Sigmoid colon (tissue), 7 donors: Measurements from ENCODE around the gene TMEM119. TPM values are rescaled to one million over a fixed set of nuclear protein-coding genes. Genes with fewer than 3 reads are reported as not detected.
A peak's percentile ranks its signal among the peaks of the same experiment; 100 is the strongest.

Experiments used
- DNase-seq: peaks from one replicate; pipeline ENCODE4 v3.0.0-alpha.2; 2019
- H3K27ac ChIP-seq, 4 donors: fragments of 200-600 bp; sonication (generic); one replicate each; pipeline ENCODE4 v1.5.1; 2016 to 2019; ENCODE audit warnings: mild to moderate bottlenecking in 1 of 4
- H3K27me3 ChIP-seq, 3 donors: fragments of 200-600 bp; sonication (generic); one replicate each; pipeline ENCODE4 v1.5.1; 2019; ENCODE audit warnings: mild to moderate bottlenecking in 1 of 3
- H3K36me3 ChIP-seq, 4 donors: fragments of 200-600 bp; sonication (generic); one replicate each; pipeline ENCODE4 v1.5.1; 2016 to 2019
- H3K4me1 ChIP-seq, 4 donors: fragments of 200-600 bp; sonication (generic); one replicate each; pipeline ENCODE4 v1.5.1; 2017 to 2019
- H3K4me3 ChIP-seq, 4 donors: fragments of 200-600 bp; sonication (generic); one replicate each; pipeline ENCODE4 v1.5.1; 2017 to 2019; ENCODE audit warnings: mild to moderate bottlenecking in 2 of 4, moderate library complexity in 1 of 4
- H3K9me3 ChIP-seq, 4 donors: fragments of 200-600 bp in 3 of 4; sonication (generic) in 3 of 4; one replicate each; pipeline versions ENCODE4 v1.5.1 to v1.6.1; 2013 to 2019
- CTCF ChIP-seq, 4 experiments: fragments of 450-650 bp in 3 of 4; fragments of 200-600 bp in 1 of 4; IDR thresholded peaks; one replicate each; pipeline ENCODE4 v1.5.1; 2016 to 2019; ENCODE audit warnings: antibody characterized with exemption in 4 of 4, mild to moderate bottlenecking in 3 of 4, moderate library complexity in 2 of 4
- EP300 ChIP-seq, 4 donors: sonication (generic); formaldehyde crosslinking; IDR thresholded peaks; one replicate each; pipeline ENCODE4 v1.6.1; 2017; ENCODE audit warnings: antibody characterized with exemption in 4 of 4
- POLR2A ChIP-seq, 2 donors: fragments of 450-650 bp; IDR thresholded peaks; one replicate each; pipeline ENCODE4 v1.6.1; 2016; ENCODE audit warnings: antibody characterized with exemption in 2 of 2, mild to moderate bottlenecking in 2 of 2, moderate library complexity in 2 of 2
- POLR2AphosphoS5 ChIP-seq, 4 donors: sonication (generic); formaldehyde crosslinking; IDR thresholded peaks; one replicate each; pipeline ENCODE4 v1.6.1; 2017; ENCODE audit warnings: antibody characterized with exemption in 4 of 4
- WGBS, 2 donors: extraction: QIAGEN DNeasy Blood & Tissue Kit; methylation state at CpG; one replicate each; pipeline ENCODE4 v1.1.7; 2013; 5-methylcytosine and 5-hydroxymethylcytosine counted together
- intact Hi-C: fragments of 100-400 bp; cut with DNase I; formaldehyde crosslinking; loops from one replicate; pipeline ENCODE4 v1.15.1; 2023
- polyA plus RNA-seq, 3 donors: library from polyadenylated mRNA; stranded (reverse); fragments of 200-250 nt; gene quantifications; one replicate each; pipeline ENCODE4 v1.2.3, GENCODE V29; 2013
- total RNA-seq, 4 donors: library from RNA; depleted of rRNA; stranded (reverse); fragments of >200 nt; gene quantifications; one replicate each; pipeline ENCODE4 v1.1.0, GENCODE V29; 2016
- donor health status: healthy with polysubstance abuse.
- donor health status: Bipolar disorder and iron deficiency.
- donor health status: healthy.

Gene TMEM119
- total and polyA plus RNA-seq, 7 donors = 0.95 to 16.9 (median 6.3) TPM

- Histone ChIP-seq H3K27me3 (no peaks in the 10 kb centered on the region), H3K4me1 (no peaks in the 10 kb centered on the region), H3K4me3 (peak overlapping the region in 1 of 4 donors; percentile 5), H3K9me3 (no peaks in the 10 kb centered on the region), H3K27ac (no peak overlapping the region), H3K36me3 (no peaks in the 10 kb centered on the region)
- TF ChIP-seq POLR2AphosphoS5 (IDR thresholded peaks at IDR 0.05) (no peak), CTCF (IDR thresholded peaks at IDR 0.05) (no peak), EP300 (IDR thresholded peaks at IDR 0.05) (no peak), POLR2A (IDR thresholded peaks at IDR 0.05) (no peak)
- DNase-seq = no peak
- WGBS, 2 donors = 72 to 79% methylated on average over 17 of the region's 17 CpGs
- intact Hi-C loops = no loop called here
Measured at GRCh38 chr12:108595711-108596647, 1.9 kb downstream of the TMEM119 start.

GRCh38 chr12:108594960-108595710 is 2.7 kb downstream of the TMEM119 start:
- no peak for DNase-seq
- 91 to 92% methylated on average over 7 of the region's 7 CpGs for WGBS, 2 donors
- intact Hi-C loops = no loop called here
- no peaks in the 10 kb centered on the region for H3K27me3 ChIP-seq
- no peak overlapping the region for H3K27ac ChIP-seq
- no peaks in the 10 kb centered on the region for H3K36me3 ChIP-seq
- H3K9me3 ChIP-seq = no peaks in the 10 kb centered on the region
- TF ChIP-seq POLR2A (IDR thresholded peaks at IDR 0.05) (no peak), EP300 (IDR thresholded peaks at IDR 0.05) (no peak), CTCF (IDR thresholded peaks at IDR 0.05) (no peak), POLR2AphosphoS5 (IDR thresholded peaks at IDR 0.05) (no peak)
- no peaks in the 10 kb centered on the region for H3K4me1 ChIP-seq
- no peak overlapping the region for H3K4me3 ChIP-seq

- Histone ChIP-seq H3K4me3 (no peak overlapping the region), H3K27ac (no peak overlapping the region), H3K36me3 (no peaks in the 10 kb centered on the region), H3K9me3 (no peaks in the 10 kb centered on the region), H3K27me3 (no peaks in the 10 kb centered on the region), H3K4me1 (no peaks in the 10 kb centered on the region)
- intact Hi-C loops = no loop called here
- no peak for DNase-seq
- TF ChIP-seq POLR2AphosphoS5 (IDR thresholded peaks at IDR 0.05) (no peak), EP300 (IDR thresholded peaks at IDR 0.05) (no peak), CTCF (IDR thresholded peaks at IDR 0.05) (no peak), POLR2A (IDR thresholded peaks at IDR 0.05) (no peak)
- WGBS, 2 donors = 93 to 96% methylated on average over 10 of the region's 10 CpGs
Measured at GRCh38 chr12:108594323-108594903, 3.5 kb downstream of the TMEM119 start.

- H3K9me3 ChIP-seq = no peaks in the 10 kb centered on the region
- no peak for DNase-seq
- no peaks in the 10 kb centered on the region for H3K36me3 ChIP-seq
- no peaks in the 10 kb centered on the region for H3K4me1 ChIP-seq
- H3K4me3 ChIP-seq = no peak overlapping the region
- intact Hi-C loops = no loop called here
- TF ChIP-seq POLR2AphosphoS5 (IDR thresholded peaks at IDR 0.05) (no peak), CTCF (IDR thresholded peaks at IDR 0.05) (no peak), POLR2A (IDR thresholded peaks at IDR 0.05) (no peak), EP300 (IDR thresholded peaks at IDR 0.05) (no peak)
- H3K27ac ChIP-seq = no peak overlapping the region
- H3K27me3 ChIP-seq = no peaks in the 10 kb centered on the region
- WGBS, 2 donors = 92 to 95% methylated on average over 25 of the region's 25 CpGs
Measured at GRCh38 chr12:108592033-108592909, 5.6 kb downstream of the TMEM119 start.
